ENCODE data around the gene LRMDA. TPM values are rescaled to one million over a fixed set of nuclear protein-coding genes. Genes with fewer than 3 reads are reported as not detected.

LRMDA gene
- total and polyA plus RNA-seq, 2 of the 13 experiments (the other 11 are each of a cell fraction or from before 2014, with no cell fraction given) = 13.4 to 22.0 TPM

GRCh38 chr10:75755528-75755927 lies 324.1 kb downstream of the LRMDA start (continued):
- TF ChIP-seq ATF6 (CRISPR knock-in tag; conservative IDR thresholded peaks at IDR 0.05) = no peak
- TF ChIP-seq ELK4 (CRISPR knock-in tag; IDR thresholded peaks at IDR 0.05; ENCODE audit: borderline replicate concordance) = no peak
- no peak for TF ChIP-seq LRRFIP1 (CRISPR knock-in tag; conservative IDR thresholded peaks at IDR 0.05)
- peak; percentile 66; the same call in 1 of the 2 replicates for TF ChIP-seq MYC (CRISPR knock-in tag; IDR thresholded peaks at IDR 0.05; ENCODE audit: borderline replicate concordance)
- no peak for TF ChIP-seq KLF9 (CRISPR knock-in tag; IDR thresholded peaks at IDR 0.05; ENCODE audit: low read depth)
- TF ChIP-seq ZFP90 (CRISPR knock-in tag; IDR thresholded peaks at IDR 0.05; ENCODE audit: borderline replicate concordance) = 0 out of 2 replicates have a peak, but pooled peaks have one; percentile 34
- no peak for TF ChIP-seq CENPX (CRISPR knock-in tag; IDR thresholded peaks at IDR 0.05)
- TF ChIP-seq SP5 (CRISPR knock-in tag; IDR thresholded peaks at IDR 0.05; ENCODE audit: borderline replicate concordance, low read depth) = peak; percentile 35; the same call in 1 of the 2 replicates
- TF ChIP-seq SMAD3 (CRISPR knock-in tag; IDR thresholded peaks at IDR 0.05) = 0 out of 2 replicates have a peak, but pooled peaks have one; percentile 62
- no peak for TF ChIP-seq ZBTB37 (CRISPR knock-in tag; IDR thresholded peaks at IDR 0.05)
- TF ChIP-seq USF2 (IDR thresholded peaks at IDR 0.05; ENCODE audit: low read depth, low read length) = no peak
- TF ChIP-seq USF2 (CRISPR knock-in tag; IDR thresholded peaks at IDR 0.05; ENCODE audit: borderline replicate concordance) = no peak
- no peak for TF ChIP-seq PHB2 (IDR thresholded peaks at IDR 0.05; ENCODE audit: partially characterized antibody)
- TF ChIP-seq ZBTB3 (CRISPR knock-in tag; IDR thresholded peaks at IDR 0.05; ENCODE audit: borderline replicate concordance, low read depth) = no peak
- TF ChIP-seq HNRNPLL (IDR thresholded peaks at IDR 0.05; ENCODE audit: low read depth, low read length, poor library complexity, severe bottlenecking) = no peak
- peak; percentile 81 for TF ChIP-seq TARDBP (CRISPR knock-in tag; IDR thresholded peaks at IDR 0.05)
- no peak for TF ChIP-seq DMTF1 (CRISPR knock-in tag; IDR thresholded peaks at IDR 0.05)
- no peak for TF ChIP-seq ZNF20 (CRISPR knock-in tag; IDR thresholded peaks at IDR 0.05)

All from HepG2 (cell line).